ENCODE results near the gene GIMAP6.
"Not testable (repeated sequence)": the region's sequence is repeated elsewhere in the genome, so short reads cannot be mapped to it uniquely, and the experiment has no call there.

DNA sequence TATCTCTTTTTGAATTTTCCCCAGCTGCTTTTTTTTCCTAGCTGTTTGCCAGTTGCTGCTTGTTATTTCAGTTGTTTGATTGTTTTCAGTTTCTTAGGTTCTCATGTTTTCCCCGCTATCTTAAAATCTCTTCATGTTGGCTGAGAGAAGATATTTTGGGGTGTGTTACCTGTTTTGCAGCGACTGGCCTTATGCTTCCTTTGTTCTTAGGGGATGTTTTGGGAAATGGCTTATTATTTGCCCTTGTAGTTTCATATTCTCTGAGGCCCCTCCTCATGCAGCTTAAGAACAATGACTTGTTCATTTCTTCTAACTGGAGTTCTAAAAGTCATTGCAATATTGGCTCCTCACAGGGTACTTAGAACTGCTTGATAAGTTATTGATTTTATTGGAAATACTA lies 28.6 kb downstream of the GIMAP6 start:
- TF ChIP-seq FOXM1 (IDR thresholded peaks at IDR 0.05; ENCODE audit: low read depth); RFX5 (IDR thresholded peaks at IDR 0.05; ENCODE audit: low read length); GATA2 (CRISPR knock-in tag; IDR thresholded peaks at IDR 0.05); EP300 (IDR thresholded peaks at IDR 0.05; ENCODE audit: borderline replicate concordance in 1 of 2, low read depth in 1 of 2, low read length in 1 of 2); POLR2AphosphoS5 (IDR thresholded peaks at IDR 0.05; ENCODE audit: low read depth, low read length); EZH2phosphoT487 (IDR thresholded peaks at IDR 0.05; ENCODE audit: borderline replicate concordance, low read depth); TAF1 (IDR thresholded peaks at IDR 0.05; ENCODE audit: borderline replicate concordance, low read depth, low read length): not testable (repeated sequence)
- TF ChIP-seq, protein P1, sequence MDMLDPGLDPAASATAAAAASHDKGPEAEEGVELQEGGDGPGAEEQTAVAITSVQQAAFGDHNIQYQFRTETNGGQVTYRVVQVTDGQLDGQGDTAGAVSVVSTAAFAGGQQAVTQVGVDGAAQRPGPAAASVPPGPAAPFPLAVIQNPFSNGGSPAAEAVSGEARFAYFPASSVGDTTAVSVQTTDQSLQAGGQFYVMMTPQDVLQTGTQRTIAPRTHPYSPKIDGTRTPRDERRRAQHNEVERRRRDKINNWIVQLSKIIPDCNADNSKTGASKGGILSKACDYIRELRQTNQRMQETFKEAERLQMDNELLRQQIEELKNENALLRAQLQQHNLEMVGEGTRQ (IDR thresholded peaks at IDR 0.05; ENCODE audit: borderline replicate concordance, low read depth, low read length), result not testable (repeated sequence)
- TF ChIP-seq, protein P2, sequence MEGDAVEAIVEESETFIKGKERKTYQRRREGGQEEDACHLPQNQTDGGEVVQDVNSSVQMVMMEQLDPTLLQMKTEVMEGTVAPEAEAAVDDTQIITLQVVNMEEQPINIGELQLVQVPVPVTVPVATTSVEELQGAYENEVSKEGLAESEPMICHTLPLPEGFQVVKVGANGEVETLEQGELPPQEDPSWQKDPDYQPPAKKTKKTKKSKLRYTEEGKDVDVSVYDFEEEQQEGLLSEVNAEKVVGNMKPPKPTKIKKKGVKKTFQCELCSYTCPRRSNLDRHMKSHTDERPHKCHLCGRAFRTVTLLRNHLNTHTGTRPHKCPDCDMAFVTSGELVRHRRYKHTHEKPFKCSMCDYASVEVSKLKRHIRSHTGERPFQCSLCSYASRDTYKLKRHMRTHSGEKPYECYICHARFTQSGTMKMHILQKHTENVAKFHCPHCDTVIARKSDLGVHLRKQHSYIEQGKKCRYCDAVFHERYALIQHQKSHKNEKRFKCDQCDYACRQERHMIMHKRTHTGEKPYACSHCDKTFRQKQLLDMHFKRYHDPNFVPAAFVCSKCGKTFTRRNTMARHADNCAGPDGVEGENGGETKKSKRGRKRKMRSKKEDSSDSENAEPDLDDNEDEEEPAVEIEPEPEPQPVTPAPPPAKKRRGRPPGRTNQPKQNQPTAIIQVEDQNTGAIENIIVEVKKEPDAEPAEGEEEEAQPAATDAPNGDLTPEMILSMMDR (IDR thresholded peaks at IDR 0.05), result not testable (repeated sequence)
